HCT116 (cell line): ENCODE data around the gene NRP1. TPM values are rescaled to one million over a fixed set of nuclear protein-coding genes. Genes with fewer than 3 reads are reported as not detected.

ENCODE experiments used
- ATAC-seq: fragments of 200-7000 bp; cut with Tn5 transposase; 2 replicates; pipeline ENCODE4 v1.9.1; 2020; ENCODE audit warnings: mild to moderate bottlenecking, moderate library complexity
- BruUV-seq: library from RNA; stranded (reverse); fragments of 400-500 nt; replicated peaks from 2 replicates; lab custom pipeline; 2021; lab: Mats Ljungman, UMichigan
- CTCF ChIA-PET: fragments of 300-600 bp; sonication (Branson Sonifier 250); formaldehyde crosslinking; loops from one replicate; lab custom pipeline; 2021; ENCODE audit warnings: antibody characterized with exemption; lab: Charles Lee
- POLR2A ChIA-PET: fragments of 300-600, 350-600 bp; sonication (Branson Sonifier 250); formaldehyde crosslinking; loops from one replicate; lab custom pipeline; 2021; ENCODE audit warnings: antibody characterized with exemption; lab: Charles Lee
- RAD21 ChIA-PET, 2 experiments: fragments of 300-600 bp; sonication (Branson Sonifier 250); formaldehyde crosslinking; loops; one replicate each; lab custom pipeline; 2023; ENCODE audit warnings: low total read pairs in 2 of 2; ENCODE audit not compliant: uncharacterized antibody in 2 of 2, unreplicated experiment in 2 of 2, low non-redundant PET in 1 of 2; lab: Charles Lee
- DNase-seq: peaks from one replicate; pipeline ENCODE4 v3.0.0-alpha.2; 2010; ENCODE audit warnings: low read depth, low spot score
- H2AFZ ChIP-seq: fragments of 200-600 bp; shearing (Covaris generic), sonication (generic); 2 replicates; pipeline ENCODE4 v1.6.1; 2017; ENCODE audit warnings: low read depth, mixed run types, mixed read lengths, antibody characterized with exemption, low read length; ENCODE audit not compliant: poor library complexity, severe bottlenecking
- H3K27ac ChIP-seq: 2 replicates; pipeline ENCODE4 v1.5.1; 2012; ENCODE audit warnings: low read depth, low read length
- H3K27me3 ChIP-seq: fragments of 200-600 bp; sonication (generic); 2 replicates; pipeline ENCODE4 v1.6.1; 2016; ENCODE audit warnings: mixed run types, low read length, mixed read lengths; ENCODE audit not compliant: insufficient read depth
- H3K36me3 ChIP-seq, 2 experiments: fragments of 200-500 bp in 1 of 2; fragments of 200-600 bp in 1 of 2; sonication (Bioruptor generic) in 1 of 2; sonication (generic) in 1 of 2; 2 replicates each; pipeline versions ENCODE4 v1.5.1 to v1.6.1; 2014 to 2016; ENCODE audit warnings: low read length in 2 of 2, inconsistent platforms in 1 of 2, mixed read lengths in 1 of 2, mixed run types in 1 of 2; ENCODE audit not compliant: insufficient read depth in 2 of 2, control insufficient read depth in 1 of 2
- H3K4me1 ChIP-seq, 2 experiments: fragments of 200-600 bp in 1 of 2; sonication (generic) in 1 of 2; 2 replicates each; pipeline versions ENCODE4 v1.5.1 to v1.6.1; 2012 to 2017; ENCODE audit warnings: low read length in 2 of 2, inconsistent platforms in 1 of 2, mild to moderate bottlenecking in 1 of 2, mixed read lengths in 1 of 2, mixed run types in 1 of 2, moderate library complexity in 1 of 2; ENCODE audit not compliant: insufficient read depth in 2 of 2, control insufficient read depth in 1 of 2
- H3K4me2 ChIP-seq: fragments of 200-600 bp; sonication (generic); 2 replicates; pipeline ENCODE4 v1.6.1; 2017; ENCODE audit warnings: mixed run types, low read length, mixed read lengths
- H3K4me3 ChIP-seq, 2 experiments: fragments of 200-600 bp in 1 of 2; sonication (generic) in 1 of 2; replicated peaks in 1 of 2; 2 replicates each; pipeline ENCODE4 v1.5.1; 2011 to 2016; ENCODE audit warnings: low read length in 2 of 2, control low read depth in 1 of 2, low read depth in 1 of 2, mild to moderate bottlenecking in 1 of 2, mixed read lengths in 1 of 2, mixed run types in 1 of 2
- H3K79me2 ChIP-seq: fragments of 200-600 bp; sonication (generic); 2 replicates; pipeline ENCODE4 v1.6.1; 2017; ENCODE audit warnings: mild to moderate bottlenecking, mixed run types, low read length, moderate library complexity, mixed read lengths; ENCODE audit not compliant: insufficient read depth
- H3K9ac ChIP-seq: fragments of 200-600 bp; sonication (generic); 2 replicates; pipeline ENCODE4 v1.6.1; 2016; ENCODE audit warnings: low read length, mixed read lengths
- H3K9me2 ChIP-seq: fragments of 200-600 bp; sonication (generic), shearing (Covaris generic); 2 replicates; pipeline ENCODE4 v1.6.1; 2017; ENCODE audit warnings: mixed run types, mild to moderate bottlenecking, moderate library complexity; ENCODE audit not compliant: insufficient read depth
- H3K9me3 ChIP-seq, 2 experiments: fragments of 200-500 bp in 1 of 2; fragments of 200-600 bp in 1 of 2; sonication (Bioruptor generic) in 1 of 2; sonication (generic) in 1 of 2; 2 replicates each; pipeline ENCODE4 v1.6.1; 2014 to 2017; ENCODE audit warnings: low read length in 2 of 2, mixed read lengths in 2 of 2, inconsistent platforms in 1 of 2, low read depth in 1 of 2, mild to moderate bottlenecking in 1 of 2, mixed run types in 1 of 2, moderate library complexity in 1 of 2; ENCODE audit not compliant: control insufficient read depth in 1 of 2, insufficient read depth in 1 of 2
- H4K20me1 ChIP-seq: fragments of 200-600 bp; sonication (generic), shearing (Covaris generic); 2 replicates; pipeline ENCODE4 v1.6.1; 2017; ENCODE audit warnings: mixed run types, mild to moderate bottlenecking, moderate library complexity; ENCODE audit not compliant: insufficient read depth
- CEBPB ChIP-seq: IDR thresholded peaks from 2 replicates; pipeline ENCODE4 v1.6.1; 2012; ENCODE audit warnings: low read depth
- ELF1 ChIP-seq: IDR thresholded peaks from 2 replicates; pipeline ENCODE4 v1.6.1; 2012; ENCODE audit warnings: low read depth, borderline replicate concordance
- EZH2 ChIP-seq: fragments of 200-600 bp; sonication (generic); IDR thresholded peaks from 2 replicates; pipeline ENCODE4 v1.6.1; 2017; ENCODE audit warnings: antibody characterized with exemption, mixed run types
- EZH2phosphoT487 ChIP-seq: fragments of 200-600 bp; IDR thresholded peaks from 2 replicates; pipeline ENCODE4 v1.6.1; 2018; ENCODE audit warnings: antibody characterized with exemption, borderline replicate concordance
- FOSL1 ChIP-seq: IDR thresholded peaks from 2 replicates; pipeline ENCODE4 v1.6.1; 2012; ENCODE audit warnings: low read depth
- POLR2A ChIP-seq: IDR thresholded peaks from 2 replicates; pipeline ENCODE4 v1.7.0; 2011; ENCODE audit warnings: borderline replicate concordance; ENCODE audit not compliant: insufficient read depth, insufficient read length; ENCODE audit errors: extremely low read depth
- REST ChIP-seq: IDR thresholded peaks from 2 replicates; pipeline ENCODE4 v1.6.1; 2012; ENCODE audit warnings: low read depth
- SIN3A ChIP-seq: IDR thresholded peaks from 2 replicates; pipeline ENCODE4 v1.6.1; 2012; ENCODE audit warnings: low read depth
- SRF ChIP-seq: IDR thresholded peaks from 2 replicates; pipeline ENCODE4 v1.6.1; 2012; ENCODE audit warnings: low read depth
- TCF7L2 ChIP-seq: IDR thresholded peaks from 2 replicates; pipeline ENCODE4 v1.7.0; 2011; ENCODE audit warnings: borderline replicate concordance, inconsistent platforms; ENCODE audit not compliant: insufficient read depth, insufficient read length; ENCODE audit errors: extremely low read depth
- ZFX ChIP-seq: fragments of 450-650 bp; IDR thresholded peaks from 2 replicates; pipeline ENCODE4 v1.6.1; 2017
- ZNF274 ChIP-seq: fragments of 200-500 bp; sonication (Bioruptor generic); IDR thresholded peaks from 2 replicates; pipeline ENCODE4 v1.6.1; 2014; ENCODE audit warnings: mild to moderate bottlenecking, low read depth, low read length, inconsistent platforms
- intact Hi-C: fragments of 100-400 bp; cut with micrococcal nuclease; formaldehyde crosslinking; loops from 2 replicates; pipeline ENCODE4 v1.10.0; 2022
- total RNA-seq: library from RNA; stranded (reverse); gene quantifications from one replicate; pipeline ENCODE4 v1.2.1, GENCODE V29; 2021; ENCODE audit not compliant: unreplicated experiment
- TF ChIP-seq, protein P1 (sequence below): IDR thresholded peaks from 2 replicates; pipeline ENCODE4 v1.6.1; 2012
- TF ChIP-seq, protein P2 (sequence below), 3 experiments: fragments of 200-600 bp in 1 of 3; sonication (generic) in 1 of 3; IDR thresholded peaks in 2 of 3; conservative IDR thresholded peaks in 1 of 3; 2 replicates each; pipeline ENCODE4 v1.5.1; 2012 to 2017; ENCODE audit warnings: low read depth in 2 of 3, low read length in 2 of 3, antibody characterized with exemption in 1 of 3, borderline replicate concordance in 1 of 3, control low read depth in 1 of 3, mild to moderate bottlenecking in 1 of 3, mixed read lengths in 1 of 3, mixed run types in 1 of 3, moderate library complexity in 1 of 3; ENCODE audit not compliant: insufficient read depth in 1 of 3

Gene NRP1
- total RNA-seq, 1 experiment from 2014 or later, result 3.8 TPM

- no peak for TF ChIP-seq SIN3A
- TF ChIP-seq, all 23 proteins: peak for 0
Measured at GRCh38 chr10:33243703-33244102, 90.8 kb downstream of the NRP1 start (continued).

DNA sequence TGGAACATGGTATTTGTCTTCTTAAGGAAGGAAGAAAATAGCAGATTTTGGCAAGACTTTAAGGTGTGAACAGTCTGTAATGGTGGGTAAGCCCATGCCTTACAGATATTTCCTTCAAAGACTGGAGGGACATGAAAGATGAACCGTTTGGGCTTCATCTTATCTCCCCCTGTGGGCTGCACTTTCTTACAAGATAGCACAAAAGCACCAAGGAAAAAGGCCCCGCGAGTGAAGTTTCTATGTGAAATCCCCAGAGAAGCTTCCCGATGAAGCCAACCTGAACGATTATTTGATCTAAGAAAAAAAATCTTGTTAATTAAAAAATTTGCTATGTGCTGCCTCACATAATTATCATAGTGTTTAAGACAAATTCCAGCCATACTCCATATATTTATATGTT, 91.5 kb downstream of the NRP1 start:
- H3K4me2 ChIP-seq, result no peak overlapping the region
- H3K36me3 ChIP-seq, result no peaks in the 10 kb centered on the region
- H3K9me3 ChIP-seq, result no peaks in the 10 kb centered on the region
- no peak for DNase-seq
- H3K27me3 ChIP-seq, result no peaks in the 10 kb centered on the region
- H2AFZ ChIP-seq, result no peak overlapping the region
- H3K4me3 ChIP-seq, result no peak overlapping the region
- no TSS peak for BruUV-seq
- no peak for ATAC-seq
- intact Hi-C loops, result no loop called here
- POLR2A ChIA-PET, result no interaction called here
- RAD21 ChIA-PET, result no interaction called here
- CTCF ChIA-PET, result no interaction called here
- no peak for TF ChIP-seq REST
- TF ChIP-seq, protein P1, sequence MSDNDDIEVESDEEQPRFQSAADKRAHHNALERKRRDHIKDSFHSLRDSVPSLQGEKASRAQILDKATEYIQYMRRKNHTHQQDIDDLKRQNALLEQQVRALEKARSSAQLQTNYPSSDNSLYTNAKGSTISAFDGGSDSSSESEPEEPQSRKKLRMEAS, result no peak
- no peaks in the 10 kb centered on the region for H3K9me2 ChIP-seq
- no peaks in the 10 kb centered on the region for H4K20me1 ChIP-seq
- no peak overlapping the region for H3K27ac ChIP-seq
- no peaks in the 10 kb centered on the region for H3K79me2 ChIP-seq
- peaks cover 2 to 10% of the 10 kb centered on the region in 2 experiments; a peak in 3 of 4 replicates for H3K4me1 ChIP-seq
- H3K9ac ChIP-seq, result no peak overlapping the region

DNA sequence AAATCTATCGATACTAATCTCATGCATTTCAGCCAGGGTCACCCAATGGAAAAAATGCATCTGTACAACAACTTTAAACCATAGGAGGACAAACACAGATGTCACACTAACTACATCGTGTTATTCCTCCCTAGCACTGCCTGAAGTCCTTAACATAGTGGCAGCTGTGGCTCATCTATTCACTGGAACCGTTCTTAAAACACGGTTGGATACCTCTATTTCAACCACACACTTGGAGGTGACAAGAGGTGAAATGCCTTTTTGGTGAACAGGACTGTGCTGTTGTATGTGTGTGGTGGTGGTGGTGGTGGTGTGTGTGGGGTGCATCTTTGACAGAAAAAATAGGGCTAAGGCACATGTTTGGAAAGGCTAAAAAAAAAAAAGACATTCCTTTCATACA, 93.1 kb downstream of the NRP1 start:
- no peaks in the 10 kb centered on the region for H4K20me1 ChIP-seq
- RAD21 ChIA-PET, result no interaction called here
- TF ChIP-seq POLR2A (no peak), TCF7L2 (no peak), EZH2 (no peak), EZH2phosphoT487 (no peak), ZFX (no peak), ZNF274 (no peak), CEBPB (no peak), ELF1 (no peak), SRF (no peak), FOSL1 (no peak), SIN3A (no peak)
- TF ChIP-seq, protein P2, sequence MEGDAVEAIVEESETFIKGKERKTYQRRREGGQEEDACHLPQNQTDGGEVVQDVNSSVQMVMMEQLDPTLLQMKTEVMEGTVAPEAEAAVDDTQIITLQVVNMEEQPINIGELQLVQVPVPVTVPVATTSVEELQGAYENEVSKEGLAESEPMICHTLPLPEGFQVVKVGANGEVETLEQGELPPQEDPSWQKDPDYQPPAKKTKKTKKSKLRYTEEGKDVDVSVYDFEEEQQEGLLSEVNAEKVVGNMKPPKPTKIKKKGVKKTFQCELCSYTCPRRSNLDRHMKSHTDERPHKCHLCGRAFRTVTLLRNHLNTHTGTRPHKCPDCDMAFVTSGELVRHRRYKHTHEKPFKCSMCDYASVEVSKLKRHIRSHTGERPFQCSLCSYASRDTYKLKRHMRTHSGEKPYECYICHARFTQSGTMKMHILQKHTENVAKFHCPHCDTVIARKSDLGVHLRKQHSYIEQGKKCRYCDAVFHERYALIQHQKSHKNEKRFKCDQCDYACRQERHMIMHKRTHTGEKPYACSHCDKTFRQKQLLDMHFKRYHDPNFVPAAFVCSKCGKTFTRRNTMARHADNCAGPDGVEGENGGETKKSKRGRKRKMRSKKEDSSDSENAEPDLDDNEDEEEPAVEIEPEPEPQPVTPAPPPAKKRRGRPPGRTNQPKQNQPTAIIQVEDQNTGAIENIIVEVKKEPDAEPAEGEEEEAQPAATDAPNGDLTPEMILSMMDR (IDR thresholded peaks at IDR 0.05 in 2 of 3, conservative IDR thresholded peaks at IDR 0.05 in 1 of 3; ENCODE audit: borderline replicate concordance in 1 of 3, insufficient read depth in 1 of 3, low read depth in 2 of 3, low read length in 2 of 3), result no peak
- TF ChIP-seq, protein P1, result no peak

More for the DNA sequence above, 93.1 kb downstream of the NRP1 start:
- H3K27me3 ChIP-seq, result no peaks in the 10 kb centered on the region
- peaks cover 10 to 22% of the 10 kb centered on the region in 2 experiments for H3K4me1 ChIP-seq
- ChIA-PET CTCF (no interaction called here), POLR2A (no interaction called here)
- BruUV-seq, result no TSS peak
- no peaks in the 10 kb centered on the region for H3K79me2 ChIP-seq
- H3K9me2 ChIP-seq, result no peaks in the 10 kb centered on the region
- H3K9me3 ChIP-seq, result no peaks in the 10 kb centered on the region
- ATAC-seq (no peak), DNase-seq (no peak)
- no peak overlapping the region for H2AFZ ChIP-seq
- H3K36me3 ChIP-seq, result no peaks in the 10 kb centered on the region
- no peak overlapping the region for H3K4me2 ChIP-seq
- intact Hi-C loops, result no loop called here
- no peak overlapping the region for H3K27ac ChIP-seq
- H3K4me3 ChIP-seq, result no peak overlapping the region
- no peak overlapping the region for H3K9ac ChIP-seq
